Keratinocyte (primary cell): Measurements from ENCODE around the gene KRT2.

Experiments used
- EZH2 ChIP-seq: IDR thresholded peaks from one replicate; pipeline ENCODE4 v1.6.1; 2012; ENCODE audit warnings: inconsistent platforms, mild to moderate bottlenecking, low read length, moderate library complexity
- TF ChIP-seq, protein P1 (sequence below), 3 experiments: IDR thresholded peaks in 1 of 3; conservative IDR thresholded peaks in 1 of 3; optimal IDR thresholded peaks in 1 of 3; 2 replicates in 2 of 3; 3 replicates in 1 of 3; pipeline versions ENCODE3 to v1.5.1; 2011; ENCODE audit warnings: low read length in 3 of 3, mild to moderate bottlenecking in 3 of 3, moderate library complexity in 2 of 3, control low read depth in 1 of 3, inconsistent platforms in 1 of 3; ENCODE audit not compliant: insufficient read depth in 2 of 3; ENCODE audit errors: extremely low read depth in 1 of 3

DNA sequence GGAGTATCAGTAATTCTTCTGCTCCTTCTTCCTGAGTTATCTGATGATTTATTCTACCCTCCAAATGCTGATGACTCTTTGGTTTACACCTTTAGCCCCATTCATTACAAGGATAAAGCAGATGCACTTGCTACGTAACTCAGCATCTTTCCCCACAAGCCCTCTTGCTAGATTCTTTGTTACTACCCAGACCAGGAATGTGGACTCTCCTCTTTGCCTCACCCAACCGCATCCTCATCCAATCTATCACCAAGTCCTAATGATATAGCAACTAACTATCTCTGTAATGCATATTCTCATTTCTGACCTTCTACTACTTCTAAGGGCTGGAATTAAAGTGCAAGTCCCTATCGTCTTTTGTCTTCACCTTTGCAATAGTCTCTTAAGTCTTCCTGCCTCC is 18.9 kb upstream of the KRT2 start:
- TF ChIP-seq, protein P1, sequence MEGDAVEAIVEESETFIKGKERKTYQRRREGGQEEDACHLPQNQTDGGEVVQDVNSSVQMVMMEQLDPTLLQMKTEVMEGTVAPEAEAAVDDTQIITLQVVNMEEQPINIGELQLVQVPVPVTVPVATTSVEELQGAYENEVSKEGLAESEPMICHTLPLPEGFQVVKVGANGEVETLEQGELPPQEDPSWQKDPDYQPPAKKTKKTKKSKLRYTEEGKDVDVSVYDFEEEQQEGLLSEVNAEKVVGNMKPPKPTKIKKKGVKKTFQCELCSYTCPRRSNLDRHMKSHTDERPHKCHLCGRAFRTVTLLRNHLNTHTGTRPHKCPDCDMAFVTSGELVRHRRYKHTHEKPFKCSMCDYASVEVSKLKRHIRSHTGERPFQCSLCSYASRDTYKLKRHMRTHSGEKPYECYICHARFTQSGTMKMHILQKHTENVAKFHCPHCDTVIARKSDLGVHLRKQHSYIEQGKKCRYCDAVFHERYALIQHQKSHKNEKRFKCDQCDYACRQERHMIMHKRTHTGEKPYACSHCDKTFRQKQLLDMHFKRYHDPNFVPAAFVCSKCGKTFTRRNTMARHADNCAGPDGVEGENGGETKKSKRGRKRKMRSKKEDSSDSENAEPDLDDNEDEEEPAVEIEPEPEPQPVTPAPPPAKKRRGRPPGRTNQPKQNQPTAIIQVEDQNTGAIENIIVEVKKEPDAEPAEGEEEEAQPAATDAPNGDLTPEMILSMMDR (optimal IDR thresholded peaks at IDR 0.05 in 1 of 3, IDR thresholded peaks at IDR 0.05 in 1 of 3, conservative IDR thresholded peaks at IDR 0.05 in 1 of 3; ENCODE audit: extremely low read depth in 1 of 3, insufficient read depth in 2 of 3, low read length in 3 of 3) = no peak
- no peak for TF ChIP-seq EZH2
